Activated naive CD4-positive, alpha-beta T cell treated with anti-CD3 and anti-CD28 coated beads for 36 hours (primary cell): ENCODE results near the gene TOB2. TPM values are rescaled to one million over a fixed set of nuclear protein-coding genes. Genes with fewer than 3 reads are reported as not detected.
"Not testable (repeated sequence)": the region's sequence is repeated elsewhere in the genome, so short reads cannot be mapped to it uniquely, and the experiment has no call there.

ENCODE experiments used
- CTCF ChIA-PET: fragments of 350-600 bp; sonication (Branson Sonifier 250); formaldehyde crosslinking; loops from one replicate; lab custom pipeline; 2021; ENCODE audit warnings: antibody characterized with exemption; lab: Charles Lee
- DNase-seq: peaks from one replicate; pipeline ENCODE4 v3.0.0-alpha.2; 2020
- H3K27ac Mint-ChIP-seq: one replicate; pipeline ENCODE4 v1.8.0; 2021; ENCODE audit warnings: mild to moderate bottlenecking, mixed read lengths
- H3K27me3 Mint-ChIP-seq: one replicate; pipeline ENCODE4 v1.8.0; 2021; ENCODE audit warnings: low read depth, mixed read lengths
- H3K36me3 Mint-ChIP-seq: one replicate; pipeline ENCODE4 v1.8.0; 2021; ENCODE audit warnings: low read depth, mixed read lengths
- H3K4me1 Mint-ChIP-seq: one replicate; pipeline ENCODE4 v1.8.0; 2021; ENCODE audit warnings: low read depth, mixed read lengths
- H3K4me3 Mint-ChIP-seq: one replicate; pipeline ENCODE4 v1.8.0; 2021; ENCODE audit warnings: mild to moderate bottlenecking, moderate library complexity, mixed read lengths
- H3K9me3 Mint-ChIP-seq: one replicate; pipeline ENCODE4 v1.8.0; 2021; ENCODE audit warnings: mixed read lengths
- intact Hi-C: fragments of 100-400 bp; cut with micrococcal nuclease; formaldehyde crosslinking; loops from one replicate; pipeline ENCODE4 v1.15.1; 2023
- total RNA-seq, 2 experiments: library from RNA; stranded (reverse); gene quantifications; one replicate each; pipeline ENCODE4 v1.2.3, GENCODE V29; 2021

TOB2 gene
- total RNA-seq, 2 experiments from 2014 or later, result 16.4 to 16.8 TPM

- H3K27ac Mint-ChIP-seq, result no peak overlapping the region
- intact Hi-C loops, result no loop called here
- DNase-seq, result no peak
- H3K36me3 Mint-ChIP-seq, result peaks cover 3% of the 10 kb centered on the region
- H3K4me1 Mint-ChIP-seq, result peaks cover 24% of the 10 kb centered on the region
- no peak overlapping the region for H3K4me3 Mint-ChIP-seq
- no peaks in the 10 kb centered on the region for H3K9me3 Mint-ChIP-seq
- no peaks in the 10 kb centered on the region for H3K27me3 Mint-ChIP-seq
- CTCF ChIA-PET, result interaction anchor here (0.6 to 1.3 kb wide), 3 partner anchors 37 to 68 kb away, joined by 3 to 4 read pairs (median 3); no protein-coding TSS in a partner anchor
These were observed 33.2 kb upstream of the TOB2 start for GRCh38 chr22:41479671-41480396.

- Mint-ChIP-seq H3K27ac (no peak overlapping the region), H3K36me3 (peaks cover 3% of the 10 kb centered on the region), H3K9me3 (no peaks in the 10 kb centered on the region), H3K4me1 (peaks cover 23% of the 10 kb centered on the region), H3K4me3 (no peak overlapping the region), H3K27me3 (no peaks in the 10 kb centered on the region)
- intact Hi-C loops, result no loop called here
- DNase-seq, result no peak
- CTCF ChIA-PET, result interaction anchor here (0.6 to 1.3 kb wide), 3 partner anchors 38 to 482 kb away, joined by 3 to 4 read pairs (median 3); no protein-coding TSS in a partner anchor
These were observed 32.4 kb upstream of the TOB2 start for GRCh38 chr22:41478891-41479521.

- Mint-ChIP-seq H3K9me3 (no peaks in the 10 kb centered on the region), H3K27ac (no peak overlapping the region), H3K36me3 (peaks cover 1% of the 10 kb centered on the region), H3K27me3 (no peaks in the 10 kb centered on the region), H3K4me3 (no peak overlapping the region), H3K4me1 (peaks cover 25% of the 10 kb centered on the region)
- intact Hi-C loops, result no loop called here
- CTCF ChIA-PET, result interaction anchor here (0.6 to 1.3 kb wide), 2 partner anchors 39 to 483 kb away, joined by 3 to 4 read pairs; no protein-coding TSS in a partner anchor
- no peak for DNase-seq
These were observed 31.9 kb upstream of the TOB2 start for GRCh38 chr22:41478473-41478872.

- Mint-ChIP-seq H3K4me3 (no peak overlapping the region), H3K27ac (no peak overlapping the region), H3K36me3 (no peaks in the 10 kb centered on the region), H3K27me3 (no peaks in the 10 kb centered on the region), H3K4me1 (peaks cover 40% of the 10 kb centered on the region), H3K9me3 (no peaks in the 10 kb centered on the region)
- intact Hi-C loops, result no loop called here
- DNase-seq, result no peak
- CTCF ChIA-PET, result interaction anchor here (1.3 kb wide), 1 partner anchor 42 kb away, joined by 5 read pairs; no protein-coding TSS in a partner anchor
These were observed 28.4 kb upstream of the TOB2 start for GRCh38 chr22:41474872-41475451.

- CTCF ChIA-PET, result no interaction called here
- Mint-ChIP-seq H3K4me3 (no peak overlapping the region), H3K36me3 (peaks cover 15% of the 10 kb centered on the region), H3K4me1 (peaks cover 53% of the 10 kb centered on the region), H3K9me3 (no peaks in the 10 kb centered on the region), H3K27ac (no peak overlapping the region), H3K27me3 (no peaks in the 10 kb centered on the region)
- DNase-seq, result no peak
- intact Hi-C loops, result no loop called here
These were observed 25.0 kb upstream of the TOB2 start for GRCh38 chr22:41471568-41471967.

- Mint-ChIP-seq H3K36me3 (peaks cover 18% of the 10 kb centered on the region), H3K27ac (no peak overlapping the region), H3K4me1 (peaks cover 55% of the 10 kb centered on the region), H3K9me3 (no peaks in the 10 kb centered on the region), H3K4me3 (peak overlapping the region; percentile 3), H3K27me3 (no peaks in the 10 kb centered on the region)
- intact Hi-C loops, result no loop called here
- DNase-seq, result no peak
- CTCF ChIA-PET, result no interaction called here
These were observed 24.3 kb upstream of the TOB2 start for GRCh38 chr22:41470886-41471285.

- CTCF ChIA-PET, result interaction anchor here (0.6 to 1.3 kb wide), 3 partner anchors 11 to 755 kb away, joined by 3 to 5 read pairs (median 4); no protein-coding TSS in a partner anchor
- intact Hi-C loops, result loop anchor here (1.0 to 2.0 kb wide), 6 partner anchors 21 to 519 kb away; partner anchors contain the start of genes DESI1, L3MBTL2, RANGAP1 and RBX1
- Mint-ChIP-seq H3K9me3 (no peaks in the 10 kb centered on the region), H3K4me1 (peaks cover 62% of the 10 kb centered on the region), H3K4me3 (peak overlapping the region; percentile 75), H3K27me3 (no peaks in the 10 kb centered on the region), H3K27ac (peak overlapping the region; percentile 96), H3K36me3 (peaks cover 26% of the 10 kb centered on the region)
- DNase-seq, result peak; percentile 53
These were observed 22.7 kb upstream of the TOB2 start for GRCh38 chr22:41469218-41469851.

GRCh38 chr22:41468381-41469217 is 22.0 kb upstream of the TOB2 start, which contains the start of the genes ACO2 and PHF5A:
Gene ACO2 (plus strand): TSS chr22:41469117. CDS start chr22:41469147, 30 bp downstream.
Gene PHF5A (minus strand): TSS chr22:41468692. CDS start chr22:41468653, 39 bp downstream.
- no peaks in the 10 kb centered on the region for H3K27me3 Mint-ChIP-seq
- H3K36me3 Mint-ChIP-seq, result peaks cover 31% of the 10 kb centered on the region
- H3K9me3 Mint-ChIP-seq, result no peaks in the 10 kb centered on the region
- H3K27ac Mint-ChIP-seq, result peak within 1 kb of the TSS; percentile 96
- CTCF ChIA-PET, result interaction anchor here (0.8 to 1.3 kb wide), 5 partner anchors 10 to 65 kb away, joined by 3 to 5 read pairs (median 4); no protein-coding TSS in a partner anchor
- peak within 1 kb of the TSS; percentile 75 for H3K4me3 Mint-ChIP-seq
- intact Hi-C loops, result loop anchor here (1.0 to 2.0 kb wide), 8 partner anchors 20 to 518 kb away; partner anchors contain the start of genes DESI1, L3MBTL2, POLR3H and RANGAP1
- peaks cover 62% of the 10 kb centered on the region for H3K4me1 Mint-ChIP-seq
- DNase-seq, result peak; percentile 99

GRCh38 chr22:41461901-41462300 is 15.3 kb upstream of the TOB2 start:
- no peak overlapping the region for H3K27ac Mint-ChIP-seq
- no peaks in the 10 kb centered on the region for H3K27me3 Mint-ChIP-seq
- H3K36me3 Mint-ChIP-seq, result peaks cover 33% of the 10 kb centered on the region
- CTCF ChIA-PET, result interaction anchor here (0.8 to 1.0 kb wide), 2 partner anchors 15 to 55 kb away, joined by 3 read pairs; partner anchors contain the start of gene TOB2
- no peak for DNase-seq
- no peaks in the 10 kb centered on the region for H3K9me3 Mint-ChIP-seq
- H3K4me1 Mint-ChIP-seq, result peaks cover 17% of the 10 kb centered on the region
- intact Hi-C loops, result no loop called here
- no peak overlapping the region for H3K4me3 Mint-ChIP-seq

GRCh38 chr22:41460071-41460470 is 13.5 kb upstream of the TOB2 start:
- H3K4me1 Mint-ChIP-seq, result peaks cover 13% of the 10 kb centered on the region
- CTCF ChIA-PET, result interaction anchor here (1.4 kb wide), 1 partner anchor 56 kb away, joined by 4 read pairs; no protein-coding TSS in a partner anchor
- H3K27me3 Mint-ChIP-seq, H3K9me3 Mint-ChIP-seq, DNase-seq, intact Hi-C loops, H3K4me3 Mint-ChIP-seq: not testable (repeated sequence)
- peak overlapping the region; percentile 50 for H3K27ac Mint-ChIP-seq
- H3K36me3 Mint-ChIP-seq, result peaks cover 28% of the 10 kb centered on the region

GRCh38 chr22:41459431-41459830 is 12.8 kb upstream of the TOB2 start:
- DNase-seq, result no peak
- peaks cover 8% of the 10 kb centered on the region for H3K4me1 Mint-ChIP-seq
- intact Hi-C loops, result no loop called here
- H3K4me3 Mint-ChIP-seq, result no peak overlapping the region
- CTCF ChIA-PET, result interaction anchor here (1.4 kb wide), 1 partner anchor 55 kb away, joined by 4 read pairs; no protein-coding TSS in a partner anchor
- H3K27me3 Mint-ChIP-seq, result no peaks in the 10 kb centered on the region
- H3K9me3 Mint-ChIP-seq, result no peaks in the 10 kb centered on the region
- H3K36me3 Mint-ChIP-seq, result peaks cover 23% of the 10 kb centered on the region
- no peak overlapping the region for H3K27ac Mint-ChIP-seq
